ENCODE results near the gene STK35.

- TF ChIP-seq CTCF (IDR thresholded peaks at IDR 0.05) (no peak), POLR2A (IDR thresholded peaks at IDR 0.05) (no peak)
Measured at GRCh38 chr20:2108498-2108897, 6.9 kb downstream of the STK35 start.
